T-helper 22 cell (primary cell): ENCODE results near the gene RPL36AL.
"Not testable (repeated sequence)": the region's sequence is repeated elsewhere in the genome, so short reads cannot be mapped to it uniquely, and the experiment has no call there.

Source experiments
- DNase-seq: peaks from one replicate; pipeline ENCODE4 v3.0.0-alpha.2; 2020; ENCODE audit warnings: low read depth

RPL36AL gene

DNA sequence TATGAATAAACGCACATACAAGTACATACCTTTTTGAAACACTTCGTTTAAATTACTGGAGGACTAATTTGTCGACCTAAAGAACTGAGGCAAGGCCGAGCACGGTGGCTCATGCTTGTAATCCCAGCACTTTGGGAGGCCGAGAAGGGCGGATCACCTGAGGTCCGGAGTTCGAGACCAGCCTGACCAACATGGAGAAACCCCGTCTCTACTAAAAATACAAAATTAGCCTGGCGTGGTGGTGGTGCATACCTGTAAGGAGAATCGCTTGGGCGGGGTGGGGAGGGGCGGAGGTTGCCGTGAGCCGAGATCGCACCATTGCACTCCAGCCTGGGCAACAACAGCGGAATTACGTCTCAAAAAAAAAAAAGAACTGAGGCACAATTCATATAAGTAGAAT lies 1.2 kb downstream of the RPL36AL start:
- DNase-seq, result not testable (repeated sequence)

DNA sequence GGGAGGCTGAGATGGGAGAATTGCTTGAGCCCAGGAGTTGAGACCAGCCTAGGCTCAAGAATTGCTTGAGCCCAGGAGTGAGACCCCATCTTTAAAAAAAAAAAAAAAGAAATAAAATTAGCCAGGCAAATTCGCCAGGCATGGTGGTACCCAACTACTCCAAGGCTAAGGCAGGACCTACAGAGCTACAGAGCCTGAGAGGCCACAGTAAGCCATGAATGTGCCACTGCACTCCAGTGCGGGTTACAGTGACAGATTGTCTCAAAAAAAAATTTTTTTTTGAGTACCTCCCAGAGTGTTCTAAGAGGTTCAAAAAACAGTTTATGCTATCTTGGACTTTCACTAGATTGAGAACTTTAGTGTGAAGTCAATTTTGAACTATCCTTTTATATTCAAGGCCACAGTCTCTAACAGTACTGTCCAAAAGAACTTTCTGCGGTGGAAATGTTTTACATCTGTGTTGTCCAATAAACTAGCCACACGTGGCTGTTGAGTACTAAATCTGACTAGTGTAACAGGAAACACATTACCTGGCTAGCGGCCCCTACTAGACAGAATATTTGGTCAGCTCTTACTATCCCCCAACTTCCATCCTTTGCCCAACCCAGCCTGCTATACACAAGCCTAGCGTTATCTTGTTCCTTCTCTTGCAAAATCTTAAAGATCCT lies 2.4 kb downstream of the RPL36AL start:
- DNase-seq, result no peak

DNA sequence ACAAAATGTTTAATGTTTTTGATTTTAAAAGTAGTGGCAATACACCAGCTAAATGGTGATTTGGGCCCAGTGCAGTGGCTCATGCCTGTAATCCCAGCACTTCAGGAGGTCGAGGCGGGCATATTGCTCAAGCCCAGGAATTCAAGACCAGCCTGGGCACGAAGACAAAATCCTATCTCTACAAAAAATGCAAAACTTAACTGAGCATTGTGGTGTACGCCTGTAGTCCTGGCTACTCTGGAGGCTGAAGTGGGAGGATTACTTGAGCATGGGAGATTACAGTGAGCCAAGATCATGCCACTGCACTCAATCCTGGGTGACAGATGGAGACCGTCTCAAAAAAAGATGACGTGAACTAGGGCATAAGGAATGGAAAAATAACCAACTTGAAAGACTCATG lies 4.7 kb downstream of the RPL36AL start:
- no peak for DNase-seq

DNA sequence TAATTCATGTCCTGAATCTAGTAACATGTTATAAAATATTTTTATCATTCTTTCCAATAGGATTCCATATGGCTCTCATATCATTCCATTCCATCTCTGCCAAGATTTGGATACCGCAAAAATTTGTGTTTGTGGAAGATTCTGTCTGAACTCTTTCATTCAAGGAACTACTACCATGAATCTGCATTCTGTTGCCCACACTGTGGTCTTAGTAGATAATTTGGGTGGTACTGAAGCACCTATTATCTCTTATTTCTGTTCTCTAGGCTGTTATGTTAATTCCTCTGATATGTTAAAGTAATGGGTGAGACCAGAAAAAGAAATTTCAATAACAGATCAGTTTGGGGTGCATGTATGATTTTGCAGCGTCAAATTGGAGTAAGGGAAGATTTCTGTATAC lies 6.2 kb downstream of the RPL36AL start:
- DNase-seq, result no peak

DNA sequence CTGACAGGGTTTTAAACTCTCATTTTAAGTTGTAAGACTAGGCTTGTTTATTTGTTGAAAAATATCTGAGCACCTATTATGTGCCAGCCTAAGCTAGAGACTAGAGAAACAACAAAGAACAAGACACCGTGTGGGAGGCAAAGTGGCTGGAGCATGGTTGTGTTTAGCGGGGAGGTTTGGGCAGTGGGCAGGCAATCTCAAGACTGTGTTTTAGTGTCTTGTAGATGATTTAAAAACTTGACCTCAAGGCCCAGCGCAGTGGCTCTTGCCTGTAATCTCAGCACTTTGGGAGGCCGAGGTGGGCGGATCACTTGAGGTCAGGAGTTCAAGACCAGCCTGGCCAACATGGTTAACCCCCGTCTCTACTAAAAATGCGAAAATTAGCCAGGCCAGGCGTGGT lies 7.8 kb downstream of the RPL36AL start:
- DNase-seq, result no peak

DNA sequence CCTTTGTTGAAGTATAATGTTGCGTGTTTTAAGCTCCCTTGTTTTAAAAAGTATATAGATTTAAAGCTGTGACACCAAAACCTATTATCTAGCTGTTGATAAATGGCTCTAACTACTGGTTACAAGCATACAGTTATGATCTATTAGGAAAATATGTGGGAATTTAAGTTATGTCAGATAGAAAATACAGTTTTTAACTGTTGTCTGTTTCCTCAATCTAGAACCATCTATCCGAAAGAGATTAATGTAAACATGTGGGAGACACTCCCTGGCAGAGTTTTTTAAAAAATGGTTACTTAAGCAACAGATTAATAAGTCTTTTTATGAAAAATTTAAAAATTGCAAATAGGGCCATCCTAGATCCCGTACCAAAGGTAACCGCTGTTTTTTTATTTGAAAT lies 8.2 kb downstream of the RPL36AL start:
- no peak for DNase-seq

DNA sequence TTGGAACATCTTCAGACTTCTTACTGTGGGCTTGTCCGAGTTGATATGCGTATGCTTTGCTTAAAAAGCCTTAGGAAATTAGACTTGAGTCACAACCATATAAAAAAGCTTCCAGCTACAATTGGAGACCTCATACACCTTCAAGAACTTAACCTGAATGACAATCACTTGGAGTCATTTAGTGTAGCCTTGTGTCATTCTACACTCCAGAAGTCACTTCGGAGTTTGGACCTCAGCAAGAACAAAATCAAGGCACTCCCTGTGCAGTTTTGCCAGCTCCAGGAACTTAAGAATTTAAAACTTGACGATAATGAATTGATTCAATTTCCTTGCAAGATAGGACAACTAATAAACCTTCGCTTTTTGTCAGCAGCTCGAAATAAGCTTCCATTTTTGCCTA lies 12.8 kb downstream of the RPL36AL start:
- DNase-seq, result no peak

DNA sequence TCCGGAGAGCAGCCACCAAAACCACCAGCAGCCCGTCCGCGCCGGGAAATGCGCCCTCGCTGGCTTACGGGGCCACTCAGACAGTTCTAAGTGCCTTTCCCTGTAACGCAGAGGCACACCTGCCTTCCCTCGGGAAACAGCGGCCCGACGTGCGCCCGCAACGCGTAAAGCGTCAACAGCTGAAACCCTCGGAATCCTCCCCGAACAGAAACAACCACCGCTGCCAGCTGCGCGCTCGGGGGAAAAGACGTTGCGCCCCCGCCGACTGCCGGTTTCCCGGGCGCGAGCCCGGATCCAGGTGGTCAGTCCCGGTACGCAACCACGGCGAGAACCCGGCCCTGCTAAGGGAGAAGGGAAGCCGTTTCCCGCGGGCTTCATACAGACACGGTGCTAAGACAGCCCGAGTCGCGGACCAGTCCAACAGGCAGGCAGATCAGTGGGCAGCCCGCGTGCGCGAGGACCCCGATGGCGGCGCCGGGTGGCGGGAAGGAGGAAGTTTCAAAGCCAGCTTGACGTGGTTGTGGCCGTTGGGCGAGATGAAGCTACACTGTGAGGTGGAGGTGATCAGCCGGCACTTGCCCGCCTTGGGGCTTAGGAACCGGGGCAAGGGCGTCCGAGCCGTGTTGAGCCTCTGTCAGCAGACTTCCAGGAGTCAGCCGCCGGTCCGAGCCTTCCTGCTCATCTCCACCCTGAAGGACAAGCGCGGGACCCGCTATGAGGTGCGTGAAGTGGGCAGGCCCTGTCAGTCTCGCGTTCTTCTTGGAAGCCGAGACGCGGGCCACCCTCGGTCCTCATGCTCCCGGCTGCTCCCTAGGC lies 21.7 kb downstream of the RPL36AL start, which contains the start of gene LRR1:
TSS of gene LRR1 (plus strand) at position 456 of the 816 bp plus-strand sequence. CDS start at position 537, 81 bp downstream.
- peak; percentile 64 for DNase-seq

DNA sequence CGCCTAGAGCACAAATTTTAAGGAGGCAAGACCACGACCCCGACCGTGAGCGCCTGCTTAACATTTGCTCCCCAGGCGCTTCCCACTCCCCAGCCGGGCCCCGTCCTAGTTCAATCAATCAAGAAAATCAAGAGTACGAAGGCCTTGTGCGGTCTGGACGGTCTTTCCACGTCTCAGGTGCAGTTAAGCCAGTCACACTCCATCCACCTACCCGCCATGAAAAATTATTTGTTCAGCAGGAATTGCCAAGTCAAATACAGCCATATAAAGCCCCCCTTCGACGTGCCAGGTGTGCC lies 22.3 kb downstream of the RPL36AL start:
- DNase-seq, result no peak

DNA sequence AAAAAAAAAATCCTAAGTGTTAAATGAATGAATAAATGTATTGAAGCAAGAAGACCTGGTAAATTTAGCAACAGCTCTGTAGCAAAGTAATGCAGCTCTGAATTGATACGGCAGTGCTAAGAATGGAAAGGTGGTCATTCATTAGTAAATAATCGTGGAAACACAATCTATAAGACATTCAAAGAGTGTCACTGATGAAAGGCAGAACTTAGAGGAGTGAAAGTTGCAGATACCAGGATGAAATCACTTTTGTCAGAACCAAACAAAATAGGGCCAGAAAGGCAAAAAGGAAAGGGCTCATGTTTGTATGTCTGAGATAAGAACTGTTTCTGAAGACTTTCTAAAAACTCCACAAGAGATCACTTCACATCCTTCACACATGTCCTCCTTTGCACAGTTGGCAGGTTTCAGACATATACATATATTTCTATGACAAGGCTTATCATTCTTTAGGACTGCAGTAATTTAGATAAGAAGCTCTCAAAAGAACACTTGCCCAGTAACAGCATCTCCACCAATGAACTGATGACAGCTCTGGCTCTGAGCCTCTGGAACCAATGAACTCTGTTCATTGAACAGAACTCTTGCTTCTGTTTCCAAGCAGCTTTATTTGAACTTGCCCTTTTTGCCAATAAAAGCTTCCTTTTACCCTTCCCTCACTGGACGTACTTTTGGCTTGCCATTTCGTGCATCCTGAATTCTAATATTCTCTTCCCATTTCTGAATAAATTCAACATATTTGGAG lies 25.9 kb downstream of the RPL36AL start:
- no peak for DNase-seq

DNA sequence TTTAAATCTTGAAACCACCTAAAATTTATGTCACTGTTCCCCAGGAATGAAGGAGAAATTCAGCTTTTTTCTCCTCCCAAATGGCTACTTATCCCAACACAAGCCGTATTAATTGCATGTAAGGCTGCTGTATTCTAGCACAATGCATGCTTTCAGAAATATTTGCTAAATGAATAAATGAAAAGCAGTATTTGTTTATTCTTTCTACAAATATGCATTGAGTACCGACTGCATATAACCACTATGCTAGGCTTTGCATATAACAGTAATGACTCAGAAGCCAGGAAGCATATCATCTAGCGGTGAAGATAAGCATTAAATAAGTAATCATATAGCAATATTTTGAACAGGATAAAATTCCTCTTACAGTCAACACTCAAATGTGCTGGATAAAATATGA lies 27.4 kb downstream of the RPL36AL start:
- no peak for DNase-seq

DNA sequence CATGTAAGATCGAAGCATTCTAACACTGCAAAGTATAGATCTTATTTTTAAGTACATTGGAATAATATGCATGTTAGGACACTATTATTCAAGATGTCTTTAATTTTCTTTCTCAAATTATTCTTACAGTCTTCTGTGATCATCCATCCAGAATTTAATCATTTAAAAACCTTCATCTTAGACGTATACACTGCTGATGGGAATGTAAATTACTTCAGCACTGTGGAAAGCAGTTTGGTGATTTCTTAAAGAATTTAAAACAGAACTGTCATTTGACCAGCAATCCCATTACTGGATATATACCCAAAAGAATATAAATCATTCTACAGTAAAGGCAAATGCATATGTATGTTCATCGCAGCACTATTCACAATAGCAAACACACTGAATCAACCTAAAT lies 31.0 kb downstream of the RPL36AL start:
- no peak for DNase-seq

DNA sequence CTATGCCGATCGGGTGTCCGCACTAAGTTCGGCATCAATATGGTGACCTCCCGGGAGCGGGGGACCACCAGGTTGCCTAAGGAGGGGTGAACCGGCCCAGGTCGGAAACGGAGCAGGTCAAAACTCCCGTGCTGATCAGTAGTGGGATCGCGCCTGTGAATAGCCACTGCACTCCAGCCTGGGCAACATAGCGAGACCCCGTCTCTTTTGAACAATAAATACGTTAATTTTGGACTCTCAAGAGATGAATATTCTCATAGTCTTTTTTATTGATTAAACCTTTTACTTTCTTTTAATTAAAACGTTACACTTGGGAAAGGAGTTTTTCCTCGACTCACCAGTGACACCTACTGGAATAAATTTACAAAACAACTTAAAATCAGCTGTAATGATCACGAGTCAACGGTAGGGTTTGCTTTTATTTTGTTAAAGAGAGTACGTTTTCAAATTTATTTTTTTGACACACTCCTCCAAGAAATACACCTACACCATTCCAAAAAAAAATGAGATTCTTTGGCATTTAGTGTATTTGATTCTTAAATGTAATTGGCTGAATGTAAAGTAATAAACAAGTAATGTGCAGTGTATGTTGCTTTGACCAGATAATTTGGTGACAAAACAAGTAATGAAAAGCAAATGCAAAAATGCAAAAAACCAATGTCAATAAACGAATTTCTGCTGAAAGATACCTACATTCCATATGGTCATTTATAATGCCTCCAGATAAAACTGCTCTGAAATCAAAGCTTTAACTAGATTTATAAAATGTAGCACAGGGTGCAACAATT lies 33.6 kb downstream of the RPL36AL start:
- no peak for DNase-seq

DNA sequence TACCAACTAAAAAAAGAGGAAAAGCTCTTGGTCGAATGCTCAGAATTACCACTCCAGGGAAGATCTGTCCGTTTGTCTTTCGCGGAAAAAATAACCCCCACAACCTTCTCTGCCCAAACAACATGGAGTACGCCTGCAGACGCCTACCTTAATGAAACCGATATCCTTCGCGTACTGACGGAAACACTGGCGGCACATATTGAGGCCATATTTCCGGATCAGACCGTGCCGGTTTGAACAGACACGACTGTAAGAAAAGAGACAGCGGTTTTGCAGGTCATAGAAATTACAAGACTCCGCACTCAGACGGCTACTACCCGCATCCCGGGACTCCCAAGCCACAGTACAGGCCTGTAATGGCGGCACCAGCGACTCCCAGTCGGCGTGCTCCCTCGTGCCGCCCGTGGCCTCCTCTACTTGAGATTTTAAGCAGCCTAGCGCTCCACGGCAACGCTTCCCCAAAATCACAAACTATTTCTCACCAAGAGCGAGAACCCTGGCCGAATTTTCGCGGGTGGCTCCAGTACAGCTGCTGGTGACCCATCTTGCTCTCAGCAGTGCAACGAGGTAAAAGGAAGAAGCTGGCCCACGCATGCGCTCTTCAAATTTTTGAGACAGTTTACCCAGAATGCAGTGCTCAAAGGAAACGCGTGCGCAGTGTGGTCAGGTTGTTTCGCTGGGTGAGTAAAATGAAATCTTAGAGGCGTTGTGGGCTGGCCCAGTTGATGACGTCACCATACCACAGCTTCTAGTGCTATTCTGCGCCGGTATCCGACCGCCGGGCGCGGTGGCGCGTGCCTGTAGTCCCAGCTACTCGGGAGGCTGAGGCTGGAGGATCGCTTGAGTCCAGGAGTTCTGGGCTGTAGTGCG lies 34.4 kb downstream of the RPL36AL start, which contains the start of gene RPS29:
TSS of gene RPS29 (minus strand) at position 578 of the 870 bp plus-strand sequence. CDS start at position 544, 34 bp downstream.
- DNase-seq, result peak; percentile 95

DNA sequence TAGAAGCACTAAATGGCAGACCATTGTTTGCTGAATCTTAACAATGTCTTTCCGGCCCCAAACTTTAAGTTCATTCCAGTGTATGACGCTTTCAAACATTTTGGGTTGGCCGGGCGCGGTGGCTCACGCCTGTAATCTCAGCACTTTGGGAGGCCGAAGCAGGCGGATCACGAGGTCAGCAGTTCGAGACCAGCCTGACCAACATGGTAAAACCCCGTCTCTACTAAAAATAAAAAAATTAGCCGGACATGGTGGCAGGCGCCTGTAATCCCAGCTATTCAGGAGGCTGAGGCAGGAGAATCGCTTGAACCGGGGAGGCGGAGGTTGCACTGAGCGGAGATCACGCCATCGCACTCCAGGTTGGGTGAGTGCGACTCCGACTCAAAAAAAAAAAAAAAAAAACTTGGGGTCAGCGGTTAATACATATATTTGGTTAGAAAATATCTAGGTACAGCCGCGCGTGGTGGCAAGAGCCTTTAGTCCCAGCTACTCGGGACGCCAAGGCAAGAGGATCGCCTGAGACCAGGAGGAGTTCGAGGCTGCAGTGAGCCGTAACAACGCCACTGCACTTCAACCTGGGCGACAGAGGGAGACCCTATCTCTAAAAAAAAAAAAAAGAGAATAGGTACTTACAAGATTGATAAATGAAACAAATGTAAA lies 35.3 kb downstream of the RPL36AL start:
- DNase-seq, result not testable (repeated sequence)

DNA sequence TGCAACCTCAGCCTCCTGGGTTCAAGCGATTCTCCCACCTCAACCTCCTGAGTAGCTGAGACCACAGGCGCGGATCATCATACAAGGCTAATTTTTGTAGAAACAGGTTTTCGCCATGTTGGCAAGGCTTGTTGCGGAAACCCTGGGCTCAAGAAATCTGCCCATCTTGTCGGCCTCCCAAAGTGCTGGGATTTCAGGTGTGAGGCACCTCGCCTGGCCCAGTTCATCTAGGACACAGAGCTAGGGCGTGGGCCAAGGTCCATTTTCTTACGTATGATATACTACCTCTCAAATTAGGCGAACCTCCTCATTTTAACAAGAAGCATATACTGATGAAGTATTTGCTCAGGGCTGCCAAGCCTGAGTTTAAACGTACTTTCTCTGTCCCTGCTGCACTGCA lies 36.4 kb downstream of the RPL36AL start:
- no peak for DNase-seq

DNA sequence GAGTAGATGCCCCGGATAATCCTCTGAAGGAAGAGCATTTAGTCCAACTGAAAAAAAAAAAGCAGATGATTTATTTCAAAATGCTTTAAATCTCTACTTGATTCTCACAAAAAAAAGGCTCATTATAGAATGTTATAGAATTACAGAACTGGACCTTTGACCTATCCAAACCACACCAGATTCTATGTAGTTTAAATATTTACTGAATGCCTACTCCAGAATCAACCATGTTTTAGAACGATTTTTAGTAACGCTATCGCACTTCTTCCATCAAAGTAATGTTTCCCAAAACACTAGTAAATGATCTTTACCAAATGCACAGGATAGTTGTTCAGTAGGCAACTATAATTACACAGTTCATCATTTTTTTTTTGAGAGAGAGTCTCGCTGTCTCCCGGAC lies 36.8 kb downstream of the RPL36AL start:
- no peak for DNase-seq

DNA sequence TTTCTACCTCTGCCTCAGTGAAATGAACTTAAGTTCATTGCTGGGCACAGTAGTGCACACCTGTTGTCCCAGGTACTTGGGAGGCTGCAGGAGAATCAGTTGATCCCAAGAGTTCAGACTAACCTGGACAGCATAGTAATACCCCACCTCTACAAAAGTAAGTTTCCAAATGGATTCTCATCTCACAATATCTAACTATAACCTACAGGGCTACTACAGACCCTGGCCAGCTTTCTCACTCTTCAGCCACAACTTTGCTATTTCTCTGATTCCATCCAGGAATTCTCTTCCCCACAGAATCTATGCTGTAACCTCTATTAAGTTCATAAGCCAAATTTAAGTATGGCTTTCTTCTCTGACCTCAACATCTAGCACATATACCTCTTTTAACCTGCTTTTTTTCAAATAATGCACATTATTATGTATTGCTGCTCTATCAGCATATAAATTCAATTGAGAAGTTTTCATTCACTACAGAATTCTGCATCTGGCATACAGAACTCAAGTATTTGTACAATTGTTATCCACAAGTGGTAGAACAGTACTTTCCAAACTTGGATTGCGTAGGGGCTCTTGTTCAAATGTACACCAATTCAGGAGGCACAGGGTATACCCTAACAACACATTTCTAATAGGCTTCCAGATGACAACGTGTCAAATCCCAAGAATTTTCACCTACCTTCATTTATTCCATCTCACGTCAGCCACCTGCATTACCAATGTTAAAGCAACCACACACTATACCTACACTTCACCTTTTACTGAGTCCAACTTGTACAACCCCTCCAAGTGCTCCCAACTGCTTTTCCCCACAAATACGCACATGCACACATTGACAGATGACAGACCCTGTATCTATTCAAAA lies 38.1 kb downstream of the RPL36AL start:
- DNase-seq, result no peak
